AG10803 (cell line): Measurements from ENCODE around the gene C11orf98.

Experiments
- DNase-seq: peaks from one replicate; pipeline ENCODE4 v3.0.0; 2010; ENCODE audit warnings: low read depth
- H3K4me3 ChIP-seq: 2 replicates; pipeline ENCODE4 v1.5.1; 2011; ENCODE audit warnings: mild to moderate bottlenecking, low read length, control low read depth
- TF ChIP-seq, protein P1 (sequence below): conservative IDR thresholded peaks from 2 replicates; pipeline ENCODE4 v1.5.1; 2011; ENCODE audit warnings: mild to moderate bottlenecking, low read length, control low read depth, inconsistent platforms

C11orf98 gene

DNA sequence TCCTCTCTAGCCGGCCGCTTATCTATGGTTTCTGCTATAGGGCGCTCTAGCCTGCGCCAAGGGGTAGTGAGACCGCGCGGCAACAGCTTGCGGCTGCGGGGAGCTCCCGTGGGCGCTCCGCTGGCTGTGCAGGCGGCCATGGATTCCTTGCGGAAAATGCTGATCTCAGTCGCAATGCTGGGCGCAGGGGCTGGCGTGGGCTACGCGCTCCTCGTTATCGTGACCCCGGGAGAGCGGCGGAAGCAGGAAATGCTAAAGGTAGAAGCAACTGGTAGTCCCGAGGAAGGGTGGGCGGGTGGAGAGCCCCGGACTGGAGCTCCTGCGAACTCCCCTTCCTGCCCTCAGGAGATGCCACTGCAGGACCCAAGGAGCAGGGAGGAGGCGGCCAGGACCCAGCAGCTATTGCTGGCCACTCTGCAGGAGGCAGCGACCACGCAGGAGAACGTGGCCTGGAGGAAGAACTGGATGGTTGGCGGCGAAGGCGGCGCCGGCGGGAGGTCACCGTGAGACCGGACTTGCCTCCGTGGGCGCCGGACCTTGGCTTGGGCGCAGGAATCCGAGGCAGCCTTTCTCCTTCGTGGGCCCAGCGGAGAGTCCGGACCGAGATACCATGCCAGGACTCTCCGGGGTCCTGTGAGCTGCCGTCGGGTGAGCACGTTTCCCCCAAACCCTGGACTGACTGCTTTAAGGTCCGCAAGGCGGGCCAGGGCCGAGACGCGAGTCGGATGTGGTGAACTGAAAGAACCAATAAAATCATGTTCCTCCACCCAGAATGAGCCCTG, 6.8 kb upstream of the C11orf98 start, which contains the start of the genes LBHD1 and UQCC3:
LBHD1 (minus strand) TSS at position 660 of the 782 bp plus-strand sequence. CDS start 2,236 bp downstream, outside the sequence.
UQCC3 (plus strand) TSS at position 66 of the 782 bp plus-strand sequence; CDS start at position 139, 73 bp downstream.
- peak; percentile 89 for DNase-seq
- peak within 1 kb of the TSS; percentile 88 for H3K4me3 ChIP-seq
- TF ChIP-seq, protein P1, sequence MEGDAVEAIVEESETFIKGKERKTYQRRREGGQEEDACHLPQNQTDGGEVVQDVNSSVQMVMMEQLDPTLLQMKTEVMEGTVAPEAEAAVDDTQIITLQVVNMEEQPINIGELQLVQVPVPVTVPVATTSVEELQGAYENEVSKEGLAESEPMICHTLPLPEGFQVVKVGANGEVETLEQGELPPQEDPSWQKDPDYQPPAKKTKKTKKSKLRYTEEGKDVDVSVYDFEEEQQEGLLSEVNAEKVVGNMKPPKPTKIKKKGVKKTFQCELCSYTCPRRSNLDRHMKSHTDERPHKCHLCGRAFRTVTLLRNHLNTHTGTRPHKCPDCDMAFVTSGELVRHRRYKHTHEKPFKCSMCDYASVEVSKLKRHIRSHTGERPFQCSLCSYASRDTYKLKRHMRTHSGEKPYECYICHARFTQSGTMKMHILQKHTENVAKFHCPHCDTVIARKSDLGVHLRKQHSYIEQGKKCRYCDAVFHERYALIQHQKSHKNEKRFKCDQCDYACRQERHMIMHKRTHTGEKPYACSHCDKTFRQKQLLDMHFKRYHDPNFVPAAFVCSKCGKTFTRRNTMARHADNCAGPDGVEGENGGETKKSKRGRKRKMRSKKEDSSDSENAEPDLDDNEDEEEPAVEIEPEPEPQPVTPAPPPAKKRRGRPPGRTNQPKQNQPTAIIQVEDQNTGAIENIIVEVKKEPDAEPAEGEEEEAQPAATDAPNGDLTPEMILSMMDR: no peak

DNA sequence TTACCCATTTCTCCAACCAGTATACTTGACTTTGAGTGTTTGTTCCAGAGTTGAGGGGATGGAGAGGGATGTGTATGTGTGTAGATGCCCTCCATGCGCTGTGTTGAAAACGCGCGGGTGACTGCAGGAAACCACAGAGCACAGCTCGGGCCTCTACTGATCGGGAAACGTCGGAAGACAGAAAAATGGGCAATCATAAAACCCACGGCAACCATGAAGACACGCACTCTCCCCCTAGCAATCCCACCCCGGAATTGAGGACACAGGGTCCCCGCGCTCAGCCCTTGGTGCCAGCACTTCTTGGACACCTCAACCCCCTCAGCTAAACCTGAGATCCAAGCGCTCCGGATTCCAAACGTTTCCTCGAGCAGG, 6.2 kb upstream of the C11orf98 start:
- H3K4me3 ChIP-seq: peak overlapping the region; percentile 88
- no peak for DNase-seq
- TF ChIP-seq, protein P1: no peak

DNA sequence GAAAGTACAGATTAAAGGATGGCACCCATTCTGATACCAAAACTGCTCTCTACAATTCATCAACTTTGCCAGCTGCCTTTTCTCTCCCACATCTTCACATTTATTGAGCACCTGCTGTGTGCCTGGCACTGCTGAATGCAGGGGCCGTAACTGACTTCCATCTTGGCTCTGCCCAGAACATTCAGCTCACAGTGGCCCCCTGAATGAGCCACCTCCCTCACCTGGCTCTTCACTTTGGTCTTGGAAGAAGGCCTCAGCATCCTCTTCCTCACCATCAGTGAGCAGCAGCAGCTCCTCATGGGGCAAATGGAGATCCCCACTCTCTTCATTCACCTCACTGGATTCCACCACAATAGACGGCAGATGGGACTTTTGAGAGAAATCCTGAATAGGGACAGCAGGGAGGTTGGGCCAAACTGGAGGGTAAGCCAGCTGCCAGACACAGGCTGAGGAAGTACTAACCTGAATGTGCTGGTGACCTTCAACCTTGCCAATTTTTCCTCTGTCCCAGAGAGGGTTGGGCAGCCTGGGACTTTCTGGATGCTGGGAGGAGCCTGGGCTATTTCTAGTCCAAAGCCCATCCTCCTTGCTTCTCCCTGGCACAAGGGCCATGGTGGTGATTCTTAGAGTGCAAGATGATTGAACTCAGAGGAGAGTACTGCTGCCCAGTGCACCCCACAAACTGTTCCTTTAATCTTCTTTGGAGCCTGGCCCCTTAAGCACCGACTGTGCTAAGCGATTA, 4.6 kb upstream of the C11orf98 start:
- no peak overlapping the region for H3K4me3 ChIP-seq
- DNase-seq: no peak
- TF ChIP-seq, protein P1: no peak

DNA sequence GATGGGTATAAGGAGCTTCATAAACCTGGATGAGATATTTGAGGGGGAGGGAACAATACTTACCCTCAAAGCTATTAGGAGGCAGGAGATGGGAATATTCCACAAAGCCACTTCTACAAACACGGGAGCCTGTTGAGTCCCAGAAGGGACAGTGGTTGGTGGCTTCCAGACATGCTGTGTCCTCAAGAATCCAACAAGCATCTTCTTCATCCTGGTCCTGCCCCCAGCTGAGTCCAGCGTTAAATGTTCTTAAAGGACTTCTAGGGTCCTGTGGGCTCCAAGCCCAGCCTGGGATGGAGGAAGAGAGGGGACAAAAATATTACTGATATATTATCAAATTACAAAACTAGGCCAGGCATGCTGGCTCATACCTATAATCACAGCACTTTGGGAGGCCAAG, 2.5 kb upstream of the C11orf98 start:
- no peak overlapping the region; the same call in 1 of the 2 replicates for H3K4me3 ChIP-seq
- TF ChIP-seq, protein P1: no peak
- DNase-seq: no peak

DNA sequence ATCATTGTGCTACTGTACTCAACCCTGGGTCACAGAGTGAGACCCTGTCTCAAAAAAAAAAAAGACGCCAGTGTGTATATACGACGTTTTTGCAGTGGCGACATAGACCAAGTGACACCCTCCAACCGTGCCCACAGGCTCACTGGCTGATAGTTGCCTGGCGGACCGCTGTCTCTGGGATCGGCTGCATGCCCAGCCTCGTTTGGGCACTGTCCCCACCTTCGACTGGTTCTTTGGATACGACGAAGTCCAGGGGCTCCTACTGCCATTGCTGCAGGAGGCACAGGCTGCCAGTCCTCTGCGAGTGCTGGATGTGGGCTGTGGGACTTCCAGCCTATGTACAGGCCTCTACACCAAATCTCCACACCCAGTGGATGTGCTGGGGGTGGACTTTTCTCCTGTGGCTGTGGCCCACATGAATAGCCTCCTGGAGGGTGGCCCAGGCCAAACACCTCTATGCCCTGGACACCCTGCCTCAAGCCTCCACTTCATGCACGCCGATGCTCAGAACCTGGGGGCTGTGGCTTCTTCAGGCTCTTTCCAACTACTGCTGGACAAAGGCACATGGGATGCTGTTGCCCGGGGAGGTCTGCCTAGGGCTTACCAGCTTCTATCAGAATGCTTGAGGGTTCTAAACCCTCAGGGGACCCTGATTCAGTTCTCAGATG, 1.4 kb upstream of the C11orf98 start:
- peak overlapping the region; percentile 93 for H3K4me3 ChIP-seq
- TF ChIP-seq, protein P1: no peak
- no peak for DNase-seq

DNA sequence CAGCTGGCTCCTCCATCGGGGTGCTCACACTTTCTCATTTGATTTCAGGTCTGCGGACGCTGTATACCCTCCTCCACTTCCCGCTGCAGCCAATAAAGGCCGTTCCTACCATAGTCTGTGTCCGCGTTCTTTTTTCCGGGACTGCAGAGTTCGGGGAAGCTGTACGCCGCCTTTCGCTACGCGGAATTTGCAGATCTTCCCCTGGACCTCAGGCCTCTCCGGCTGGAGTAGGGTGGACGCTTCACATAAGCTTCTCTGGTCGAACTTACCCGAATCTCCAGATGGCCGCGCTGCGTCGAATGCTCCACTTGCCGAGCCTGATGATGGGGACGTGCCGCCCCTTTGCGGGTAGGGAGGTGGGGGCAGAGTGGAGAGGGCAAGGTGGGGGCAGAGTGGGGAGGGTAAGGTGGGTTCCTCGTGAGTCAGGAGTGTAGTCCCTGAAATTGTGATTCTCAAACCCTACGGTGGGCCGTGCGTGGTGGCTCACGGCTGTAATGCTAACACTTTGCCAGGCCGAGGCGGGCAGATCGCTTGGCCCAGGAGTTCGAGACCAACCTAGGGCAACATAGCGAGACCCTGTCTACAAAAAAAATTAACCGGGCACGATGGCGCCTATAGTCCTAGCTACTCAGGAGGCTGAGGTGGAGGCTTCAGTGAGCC, 719 bp upstream of the C11orf98 start:
- TF ChIP-seq, protein P1: no peak
- DNase-seq: peak; percentile 65
- peak overlapping the region; percentile 93 for H3K4me3 ChIP-seq
